Astrocyte of the spinal cord (primary cell): Measurements from ENCODE around the gene PGD.

Source experiments
- DNase-seq: peaks from one replicate; pipeline ENCODE4 v3.0.0; 2011; ENCODE audit warnings: low read depth, low spot score
- H3K4me3 ChIP-seq: 2 replicates; pipeline ENCODE4 v1.5.1; 2011; ENCODE audit warnings: low read depth, mild to moderate bottlenecking, low read length, moderate library complexity
- CTCF ChIP-seq: IDR thresholded peaks from 2 replicates; pipeline ENCODE4 v1.5.1; 2012; ENCODE audit warnings: low read depth, mild to moderate bottlenecking, low read length, inconsistent platforms
- in situ Hi-C: cut with HindIII; loops from 2 replicates; pipeline ENCODE4 v1.10.0; 2017; ENCODE audit warnings: low sequenced_read_pairs

The PGD gene

GRCh38 chr1:10384219-10384618, 14.6 kb upstream of the PGD start:
- DNase-seq: no peak
- H3K4me3 ChIP-seq: no peak overlapping the region
- in situ Hi-C loops: no loop called here
- TF ChIP-seq CTCF: no peak

- TF ChIP-seq CTCF: no peak
- no peak overlapping the region for H3K4me3 ChIP-seq
- DNase-seq: no peak
- in situ Hi-C loops: no loop called here
Measured at GRCh38 chr1:10386761-10387676, 11.8 kb upstream of the PGD start.

GRCh38 chr1:10387677-10388386, 11.0 kb upstream of the PGD start:
- in situ Hi-C loops: no loop called here
- peak; percentile 82 for DNase-seq
- TF ChIP-seq CTCF: no peak
- peak overlapping the region; percentile 3 for H3K4me3 ChIP-seq

DNA sequence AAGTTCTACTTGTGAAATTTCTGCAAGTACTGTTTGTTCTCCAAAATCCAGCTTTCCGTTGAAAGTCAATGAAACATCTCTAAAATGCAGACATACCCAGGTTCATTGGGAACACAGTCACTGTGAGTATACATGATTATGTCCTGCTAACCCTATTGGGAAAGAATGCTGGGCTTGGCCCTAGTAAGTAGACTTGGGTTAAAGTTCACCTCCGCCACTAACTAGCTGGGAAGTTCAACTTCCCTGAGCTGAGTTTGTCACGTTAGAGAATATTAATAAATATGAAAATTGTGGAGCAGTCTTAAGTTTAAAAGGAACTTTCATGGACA, 10.5 kb upstream of the PGD start:
- no peak overlapping the region for H3K4me3 ChIP-seq
- TF ChIP-seq CTCF: no peak
- in situ Hi-C loops: no loop called here
- DNase-seq: no peak

DNA sequence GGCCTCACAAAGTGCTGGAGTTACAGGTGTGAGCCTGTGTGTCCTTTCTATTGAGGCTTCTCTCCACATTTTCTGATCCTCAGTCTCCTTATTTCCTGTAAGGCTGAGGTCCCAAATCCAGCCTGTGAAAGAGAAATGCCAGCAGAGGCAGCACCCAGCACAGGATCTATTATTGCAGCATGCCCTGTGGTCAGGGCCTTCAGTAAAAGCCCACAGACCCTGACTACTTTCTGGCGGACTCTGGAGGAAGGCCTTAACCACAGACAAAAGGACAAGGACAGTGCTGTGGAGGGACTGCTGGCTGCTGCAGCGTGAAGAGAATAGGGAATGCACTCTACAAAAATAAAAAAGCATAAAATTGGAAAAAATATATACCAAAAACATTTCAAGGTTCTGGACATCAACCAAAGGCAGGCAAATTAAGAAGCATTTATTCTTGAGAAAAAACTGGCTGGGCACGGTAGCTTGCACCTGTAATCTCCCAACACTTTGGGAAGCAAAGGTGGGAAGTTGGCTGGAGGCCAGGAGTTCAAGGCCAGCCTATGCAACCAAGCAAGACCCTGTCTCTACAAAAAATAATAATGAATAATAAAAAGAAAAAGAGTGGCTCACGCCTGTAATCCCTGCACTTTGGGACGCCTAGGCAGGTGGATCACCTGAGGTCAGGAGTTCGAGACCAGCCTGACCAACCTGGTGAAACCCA, 9.4 kb upstream of the PGD start:
- in situ Hi-C loops: no loop called here
- H3K4me3 ChIP-seq: no peak overlapping the region
- no peak for TF ChIP-seq CTCF
- DNase-seq: no peak

DNA sequence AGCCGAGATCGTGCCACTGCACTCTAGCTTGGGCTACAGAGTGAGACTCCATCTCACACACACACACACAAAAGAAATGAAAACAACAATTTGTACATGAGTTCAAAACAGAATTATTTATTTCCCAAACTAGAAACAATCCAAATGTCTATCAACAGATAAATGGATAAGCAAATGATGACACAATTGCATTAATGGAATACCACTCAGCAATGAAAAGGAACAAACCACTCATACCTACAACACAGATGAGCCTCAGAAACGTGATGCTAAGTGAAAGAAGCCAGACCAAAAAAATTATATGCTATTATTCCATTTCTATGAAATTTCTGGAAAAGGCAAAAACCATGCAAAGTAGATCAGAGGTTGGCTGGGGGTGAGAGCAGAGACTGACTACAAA, 2.0 kb upstream of the PGD start:
- H3K4me3 ChIP-seq: no peak overlapping the region
- in situ Hi-C loops: no loop called here
- DNase-seq: no peak
- TF ChIP-seq CTCF: no peak
